ENCODE data around the gene SH3TC2. TPM values are rescaled to one million over a fixed set of nuclear protein-coding genes. Genes with fewer than 3 reads are reported as not detected.

SH3TC2 gene
- total and polyA plus RNA-seq, 10 of the 15 experiments (the other 5 are each of a cell fraction or from before 2014, with no cell fraction given), result not detected

- TF ChIP-seq ZBTB4 (CRISPR knock-in tag; IDR thresholded peaks at IDR 0.05) (no peak), JUND (IDR thresholded peaks at IDR 0.05; ENCODE audit: low read depth, low read length) (no peak), ZZZ3 (IDR thresholded peaks at IDR 0.05; ENCODE audit: control insufficient read depth, insufficient read length, low read depth) (no peak), ETV6 (conservative IDR thresholded peaks at IDR 0.05 in 1 of 2, IDR thresholded peaks at IDR 0.05 in 1 of 2; ENCODE audit: borderline replicate concordance in 1 of 2, low read depth in 1 of 2) (no peak), YY1 (IDR thresholded peaks at IDR 0.05; ENCODE audit: low read depth, low read length) (no peak), ZBTB33 (IDR thresholded peaks at IDR 0.05) (no peak), MTA3 (IDR thresholded peaks at IDR 0.05; ENCODE audit: borderline replicate concordance, low read length) (no peak), KAT2A (conservative IDR thresholded peaks at IDR 0.05; ENCODE audit: control insufficient read depth, low read depth, low read length) (no peak), ELK1 (IDR thresholded peaks at IDR 0.05; ENCODE audit: low read depth, low read length) (no peak)
These were observed 63.1 kb downstream of the SH3TC2 start (continued) for GRCh38 chr5:148999741-149000140.

Data from GM12878 (cell line).